Heart left ventricle (tissue), 16 donors: ENCODE data around the gene IQSEC1. TPM values are rescaled to one million over a fixed set of nuclear protein-coding genes. Genes with fewer than 3 reads are reported as not detected.

Source experiments
- ATAC-seq, 4 donors: fragments of 200-7000 bp; cut with Tn5 transposase; one replicate each; pipeline ENCODE4 v1.9.1; 2020 to 2022; ENCODE audit warnings: moderate library complexity in 4 of 4, mild to moderate bottlenecking in 3 of 4, moderate number of reproducible peaks in 1 of 4
- DNase-seq, 5 donors: peaks; one replicate each; pipeline ENCODE4 v3.0.0-alpha.2; 2020
- H3K27ac ChIP-seq, 12 donors: fragments of 200-600 bp; sonication (generic) in 4 of 12; one replicate each; pipeline versions ENCODE4 v1.5.0 to v1.8.0; 2016 to 2022; ENCODE audit warnings: mild to moderate bottlenecking in 2 of 12
- H3K27me3 ChIP-seq, 9 donors: fragments of 200-600 bp; sonication (generic) in 2 of 9; one replicate each; pipeline versions ENCODE4 v1.5.1 to v1.8.0; 2016 to 2022; ENCODE audit warnings: mild to moderate bottlenecking in 3 of 9
- H3K36me3 ChIP-seq, 9 donors: fragments of 200-600 bp; sonication (generic) in 2 of 9; one replicate each; pipeline versions ENCODE4 v1.5.0 to v1.8.0; 2018 to 2022; ENCODE audit warnings: mild to moderate bottlenecking in 2 of 9
- H3K4me1 ChIP-seq, 12 donors: fragments of 200-600 bp; sonication (generic) in 4 of 12; one replicate each; pipeline versions ENCODE4 v1.5.0 to v1.8.0; 2016 to 2022; ENCODE audit warnings: mild to moderate bottlenecking in 3 of 12
- H3K4me3 ChIP-seq, 12 donors: fragments of 200-600 bp; sonication (generic) in 4 of 12; one replicate each; pipeline versions ENCODE4 v1.5.0 to v1.8.0; 2017 to 2022; ENCODE audit warnings: mild to moderate bottlenecking in 9 of 12, moderate library complexity in 4 of 12
- H3K9me3 ChIP-seq, 12 donors: fragments of 200-600 bp; sonication (generic) in 4 of 12; one replicate each; pipeline versions ENCODE4 v1.5.0 to v1.8.0; 2016 to 2022; ENCODE audit warnings: mild to moderate bottlenecking in 1 of 12
- CTCF ChIP-seq, 12 donors: fragments of 200-600 bp; sonication (generic) in 4 of 12; IDR thresholded peaks; one replicate each; pipeline versions ENCODE4 v1.5.0 to v1.8.0; 2018 to 2022; ENCODE audit warnings: antibody characterized with exemption in 12 of 12, mild to moderate bottlenecking in 5 of 12
- POLR2A ChIP-seq, 2 donors: fragments of 450-650 bp; IDR thresholded peaks; one replicate each; pipeline ENCODE4 v1.6.1; 2017; ENCODE audit warnings: antibody characterized with exemption in 2 of 2, mild to moderate bottlenecking in 2 of 2, moderate library complexity in 2 of 2
- WGBS, 4 donors: extraction: QIAGEN DNeasy Blood & Tissue Kit in 2 of 4; methylation state at CpG; one replicate each; pipeline versions ENCODE4 v1.1.5 to v1.1.7; 2013 to 2018; 5-methylcytosine and 5-hydroxymethylcytosine counted together
- intact Hi-C, 10 donors: fragments of 100-400 bp; cut with DNase I; formaldehyde crosslinking; loops; one replicate each; pipeline versions ENCODE4 v1.11.1 to v1.14.2; 2022
- polyA plus RNA-seq, 2 donors: library from polyadenylated mRNA; stranded (reverse); fragments of 200-250 nt; gene quantifications; one replicate each; pipeline ENCODE4 v1.2.3, GENCODE V29; 2013
- total RNA-seq, 9 donors: library from RNA; depleted of rRNA in 2 of 9; stranded (reverse); fragments of >200 nt in 2 of 9; fragmentation: NEBNext Ultra II Directional in 3 of 9; extraction: Animal tissue kit (Norgen Biotek cat#: 25700) in 3 of 9; gene quantifications; one replicate each; pipeline versions ENCODE4 v1.1.0 to v1.2.4, GENCODE V29; 2016 to 2023
- donor health status: ischemic (EF 13 %, LVEDD 7.1; RV severe dilation, severe dysfunction).
- donor health status: healthy with polysubstance abuse.
- donor health status: DM: no; HTN: yes; CAD: no.
- donor health status: DM: no; HTN: no; CAD: no.
- donor health status: ischemic (EF 25% LVEDD 6.9; RV normal size, moderate dysfunction).
- donor health status: ischemic (EF 25% LVEDD 5.7; RV mildly dilated, moderate dysfunction).
- donor health status: healthy.
- donor health status: DM: yes; HTN: yes; CAD: no.
- donor health status: ischemic (EF 35%, LVEDD 5.7; RV mildly dilated, moderate dysfunction).
- donor health status: nonischemic (EF 11% LVEDD 7.7; RV severe dilation, severe dysfunction).
- donor health status: DM: yes; HTN: yes; CAD: no.
- donor health status: PGD.
- donor health status: ischemic (EF 29% LVEDD 5.4; RV normal size, mild dysfunction).
- donor health status: nonischemic (EF 23%, LVEDD 6.1; RV moderate dilation, normal function).

Gene IQSEC1
- total and polyA plus RNA-seq, 11 donors: 28.8 to 79.1 (median 62.2) TPM

GRCh38 chr3:12933901-12934300 lies 139.3 kb downstream of the IQSEC1 start:
- WGBS, 4 donors: 43 to 51% (median 49%) methylated on average over 7 of the region's 7 CpGs
- ATAC-seq: no peak
- no peak for DNase-seq
- H3K27ac ChIP-seq: peak overlapping the region; percentile 21 to 89 (median 78)
- peaks cover 39 to 97% (median 83%) of the 10 kb centered on the region in 12 donors for H3K4me1 ChIP-seq
- H3K36me3 ChIP-seq: peaks cover 0 to 87% (median 22%) of the 10 kb centered on the region in 9 donors
- intact Hi-C loops: loop anchor here in 8 of 10 donors (5.0 kb wide), 2 partner anchors 33 to 58 kb away; no protein-coding TSS in a partner anchor
- H3K4me3 ChIP-seq: peak overlapping the region in 1 of 12 donors; percentile 12
- H3K9me3 ChIP-seq: no peaks in the 10 kb centered on the region
- H3K27me3 ChIP-seq: no peaks in the 10 kb centered on the region
- no peak for TF ChIP-seq POLR2A (IDR thresholded peaks at IDR 0.05)
- no peak for TF ChIP-seq CTCF (IDR thresholded peaks at IDR 0.05)

GRCh38 chr3:12932754-12933153 lies 140.5 kb downstream of the IQSEC1 start:
- peaks cover 0 to 82% (median 24%) of the 10 kb centered on the region in 9 donors for H3K36me3 ChIP-seq
- ATAC-seq: peak in 1 of 4 donors; percentile 1
- no peak for DNase-seq
- TF ChIP-seq POLR2A (IDR thresholded peaks at IDR 0.05): no peak
- no peak for TF ChIP-seq CTCF (IDR thresholded peaks at IDR 0.05)
- 38 to 52% (median 46%) methylated on average over 13 of the region's 13 CpGs for WGBS, 4 donors
- peaks cover 30 to 95% (median 71%) of the 10 kb centered on the region in 12 donors for H3K4me1 ChIP-seq
- no peaks in the 10 kb centered on the region for H3K9me3 ChIP-seq
- intact Hi-C loops: loop anchor here in 8 of 10 donors (5.0 kb wide), 2 partner anchors 35 to 60 kb away; no protein-coding TSS in a partner anchor
- H3K27me3 ChIP-seq: no peaks in the 10 kb centered on the region
- no peak overlapping the region for H3K4me3 ChIP-seq
- H3K27ac ChIP-seq: peak overlapping the region in 11 of 12 donors; percentile 67 to 89 (median 77)

- Histone ChIP-seq H3K4me1 (peaks cover 29 to 95% (median 68%) of the 10 kb centered on the region in 12 donors), H3K27ac (peak overlapping the region in 11 of 12 donors; percentile 67 to 89 (median 82)), H3K4me3 (no peak overlapping the region), H3K36me3 (peaks cover 0 to 81% (median 24%) of the 10 kb centered on the region in 9 donors), H3K9me3 (no peaks in the 10 kb centered on the region), H3K27me3 (no peaks in the 10 kb centered on the region)
- no peak for TF ChIP-seq CTCF (IDR thresholded peaks at IDR 0.05)
- no peak for TF ChIP-seq POLR2A (IDR thresholded peaks at IDR 0.05)
- intact Hi-C loops: loop anchor here in 8 of 10 donors (5.0 kb wide), 2 partner anchors 35 to 60 kb away; no protein-coding TSS in a partner anchor
- WGBS, 4 donors: 41 to 55% (median 49%) methylated on average over 7 to 10 of the region's 10 CpGs
- ATAC-seq (peak; percentile 34 to 81 (median 62)), DNase-seq (peak in 4 of 5 donors; percentile 63 to 78 (median 72))
These were observed 140.9 kb downstream of the IQSEC1 start for GRCh38 chr3:12932347-12932746.

GRCh38 chr3:12931273-12931905 lies 141.8 kb downstream of the IQSEC1 start:
- Histone ChIP-seq H3K4me1 (peaks cover 29 to 99% (median 73%) of the 10 kb centered on the region in 12 donors), H3K4me3 (no peak overlapping the region), H3K27ac (peak overlapping the region; percentile 24 to 89 (median 80)), H3K36me3 (peaks cover 0 to 72% (median 23%) of the 10 kb centered on the region in 9 donors), H3K9me3 (no peaks in the 10 kb centered on the region), H3K27me3 (no peaks in the 10 kb centered on the region)
- peak in 4 of 5 donors; percentile 74 to 82 (median 78) for DNase-seq
- WGBS, 4 donors: 37 to 54% (median 45%) methylated on average over 1 to 14 of the region's 14 CpGs
- intact Hi-C loops: loop anchor here in 8 of 10 donors (5.0 kb wide), 2 partner anchors 36 to 61 kb away; no protein-coding TSS in a partner anchor
- peak in 1 of 12 donors; percentile 13 for TF ChIP-seq CTCF (IDR thresholded peaks at IDR 0.05)
- TF ChIP-seq POLR2A (IDR thresholded peaks at IDR 0.05): no peak
- ATAC-seq: peak; percentile 68 to 82 (median 76)
